ENCODE results near the gene PTPRG.

The PTPRG gene

GRCh38 chr3:61593446-61594029 lies 32.2 kb downstream of the PTPRG start:
- DNase-seq: no peak

GRCh38 chr3:61594144-61594963 lies 33.0 kb downstream of the PTPRG start:
- no peak for DNase-seq

GRCh38 chr3:61594964-61595285 lies 33.6 kb downstream of the PTPRG start:
- no peak for DNase-seq

GRCh38 chr3:61595288-61595687 lies 33.9 kb downstream of the PTPRG start:
- no peak for DNase-seq

DNA sequence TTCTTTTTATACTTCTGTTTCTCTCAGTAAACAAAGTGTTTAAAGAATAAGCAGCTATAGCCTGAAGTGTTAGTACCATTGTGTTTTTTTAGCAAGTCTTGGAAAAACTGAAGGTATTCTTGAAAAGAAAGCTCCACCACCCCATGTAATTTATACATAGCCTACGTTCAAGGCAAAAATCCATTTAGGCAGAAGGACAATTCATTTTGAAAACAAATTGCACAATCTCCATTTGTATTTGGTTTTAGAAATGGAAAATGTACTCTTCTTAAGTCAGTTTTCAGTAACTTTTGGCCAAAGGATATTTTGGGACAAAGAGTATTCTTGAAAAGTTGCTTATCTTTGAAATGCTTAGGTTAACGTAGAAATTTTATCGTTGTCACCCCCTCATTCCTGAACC lies 34.5 kb downstream of the PTPRG start:
- no peak for DNase-seq

DNA sequence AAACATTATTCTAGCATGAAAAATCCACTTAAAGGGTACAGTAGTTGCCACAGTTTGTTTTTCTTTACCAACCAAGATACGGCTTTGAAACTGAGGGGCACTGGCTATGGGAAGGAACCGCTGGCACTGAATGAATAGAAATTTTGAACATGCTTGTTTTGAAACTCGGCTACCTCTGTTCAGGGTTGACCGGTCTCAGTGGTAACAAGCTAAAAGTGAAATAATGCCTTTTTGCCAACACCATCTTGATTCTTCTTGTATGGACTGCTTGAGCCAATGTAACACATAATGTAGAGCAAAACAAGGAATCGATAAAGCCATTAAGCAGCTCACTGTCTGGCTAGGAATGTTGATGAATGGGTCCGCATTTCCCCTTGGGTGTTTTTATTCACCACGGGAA lies 36.5 kb downstream of the PTPRG start:
- DNase-seq: no peak

GRCh38 chr3:61600195-61600594 lies 38.8 kb downstream of the PTPRG start:
- no peak for DNase-seq

- no peak for DNase-seq
Measured at GRCh38 chr3:61601831-61602230, 40.5 kb downstream of the PTPRG start.

DNA sequence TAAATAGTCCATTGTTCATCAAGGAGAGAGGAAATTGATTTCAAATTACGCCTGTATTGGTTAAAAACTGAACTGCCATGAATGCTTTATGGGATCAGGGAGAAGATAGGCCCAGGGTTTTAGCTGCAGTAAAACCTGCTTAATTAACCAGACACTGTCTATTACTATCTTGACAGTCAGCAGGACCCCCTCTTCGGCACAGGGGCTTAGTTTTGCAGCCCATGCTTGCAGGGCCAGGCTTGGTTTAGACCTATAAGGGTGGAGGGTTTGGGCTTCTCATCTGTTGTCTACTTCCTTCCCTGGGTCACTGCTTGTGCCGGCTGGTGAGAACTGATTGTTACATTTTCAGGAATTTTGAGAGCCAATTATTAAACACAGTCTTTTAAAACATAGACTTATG lies 41.1 kb downstream of the PTPRG start:
- no peak for DNase-seq

GRCh38 chr3:61605589-61606175 lies 44.3 kb downstream of the PTPRG start:
- DNase-seq: no peak

- no peak for DNase-seq
Measured at GRCh38 chr3:61606196-61606595, 44.8 kb downstream of the PTPRG start.

DNA sequence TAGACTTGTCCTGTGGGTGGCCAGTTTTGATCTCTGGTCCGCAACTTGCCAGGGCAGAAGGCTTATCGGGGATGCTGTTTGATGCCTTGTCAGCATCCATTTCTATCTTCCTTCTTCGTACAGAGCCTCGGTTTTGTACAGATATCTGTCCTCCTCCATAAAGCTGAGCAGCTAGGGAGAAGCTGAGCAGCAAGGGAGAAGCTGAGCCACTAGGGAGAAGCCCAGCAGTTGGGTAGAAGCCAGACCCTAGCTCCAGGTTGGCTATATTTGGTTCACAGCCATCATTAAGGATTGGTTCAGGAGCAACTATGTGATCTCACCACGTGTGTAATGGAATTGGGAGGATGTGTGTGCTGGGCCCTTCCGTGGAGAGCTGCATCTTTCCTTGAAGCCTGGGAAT lies 46.7 kb downstream of the PTPRG start:
- no peak for DNase-seq

DNA sequence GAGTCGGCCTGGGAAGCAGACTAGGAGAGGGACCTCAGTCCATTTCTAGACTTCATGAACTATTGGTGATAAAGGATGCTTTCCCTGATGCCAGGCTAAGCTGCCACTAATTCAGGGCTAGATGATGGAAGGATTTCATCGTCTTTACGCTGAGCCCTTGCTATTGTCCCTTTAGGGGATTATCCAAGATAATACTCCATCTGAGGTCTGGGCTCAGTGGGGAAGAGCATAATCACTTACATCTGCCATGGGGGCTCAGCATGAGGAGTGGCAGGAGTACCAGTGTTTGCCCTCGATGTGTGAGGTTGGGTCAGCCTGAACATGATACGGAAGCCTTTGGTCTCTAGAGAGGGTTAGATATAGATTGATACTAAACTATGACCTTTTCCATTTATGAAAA lies 47.3 kb downstream of the PTPRG start:
- no peak for DNase-seq

DNA sequence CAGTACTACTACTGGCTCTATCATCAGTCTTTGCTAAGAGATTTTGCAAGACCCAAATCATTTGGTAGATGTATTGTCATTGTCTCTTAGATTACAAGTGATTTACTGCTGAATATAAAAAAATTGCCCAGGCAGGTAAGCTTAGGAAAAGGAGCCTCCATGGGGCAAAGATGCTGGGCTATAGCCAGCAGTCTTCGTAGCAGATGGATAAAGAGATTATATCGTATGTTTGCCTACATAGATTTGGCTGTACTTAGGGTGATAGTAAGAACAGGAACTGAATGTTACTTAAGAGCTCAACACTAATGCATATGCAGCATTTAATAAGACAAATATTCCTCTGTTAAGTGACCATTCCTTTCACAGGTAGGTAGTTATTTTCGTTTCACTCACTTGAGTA lies 48.9 kb downstream of the PTPRG start:
- no peak for DNase-seq

- DNase-seq: no peak
Measured at GRCh38 chr3:61612211-61613194, 51.1 kb downstream of the PTPRG start.

- DNase-seq: no peak
Measured at GRCh38 chr3:61613666-61614065, 52.3 kb downstream of the PTPRG start.

DNA sequence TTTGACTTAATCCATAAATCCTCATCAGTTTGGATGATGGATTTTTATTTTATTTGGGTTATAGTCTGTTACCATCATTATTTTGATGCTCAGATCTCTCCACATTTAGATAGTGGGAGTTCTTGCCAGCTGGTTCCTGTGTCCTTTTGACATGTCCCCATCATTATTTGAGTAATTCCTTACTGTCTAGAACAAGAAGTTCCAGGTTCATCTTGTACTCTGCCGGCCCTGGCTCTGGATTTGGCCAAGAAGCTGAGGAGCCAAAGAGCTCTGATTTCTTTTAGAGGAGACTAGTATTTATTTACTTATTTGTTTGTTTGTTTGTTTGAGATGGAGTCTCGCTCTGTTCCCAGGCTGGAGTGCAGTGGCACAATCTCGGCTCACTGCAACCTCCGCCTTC lies 54.3 kb downstream of the PTPRG start:
- DNase-seq: no peak

DNA sequence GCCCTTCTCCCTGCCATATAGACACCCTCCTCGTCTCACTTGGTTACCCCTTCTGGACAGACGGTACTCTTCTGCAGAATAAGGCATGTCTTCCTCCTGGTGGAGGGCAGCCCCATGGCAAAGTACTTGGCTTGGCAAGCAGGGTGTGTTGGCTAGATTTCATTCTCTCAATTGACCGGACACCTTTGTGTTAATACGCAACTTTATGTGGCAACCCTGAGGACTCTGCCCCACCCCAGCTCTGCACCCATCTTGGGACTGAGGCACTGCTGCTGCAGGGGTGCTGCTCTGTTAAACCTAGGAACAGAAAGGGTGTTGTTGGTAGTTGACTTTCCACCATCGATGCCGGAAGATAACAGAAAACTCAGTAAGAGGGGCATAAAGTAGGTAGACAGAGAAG lies 55.2 kb downstream of the PTPRG start:
- DNase-seq: no peak

GRCh38 chr3:61617041-61617440 lies 55.7 kb downstream of the PTPRG start:
- no peak for DNase-seq

GRCh38 chr3:61617651-61618050 lies 56.3 kb downstream of the PTPRG start:
- no peak for DNase-seq

DNA sequence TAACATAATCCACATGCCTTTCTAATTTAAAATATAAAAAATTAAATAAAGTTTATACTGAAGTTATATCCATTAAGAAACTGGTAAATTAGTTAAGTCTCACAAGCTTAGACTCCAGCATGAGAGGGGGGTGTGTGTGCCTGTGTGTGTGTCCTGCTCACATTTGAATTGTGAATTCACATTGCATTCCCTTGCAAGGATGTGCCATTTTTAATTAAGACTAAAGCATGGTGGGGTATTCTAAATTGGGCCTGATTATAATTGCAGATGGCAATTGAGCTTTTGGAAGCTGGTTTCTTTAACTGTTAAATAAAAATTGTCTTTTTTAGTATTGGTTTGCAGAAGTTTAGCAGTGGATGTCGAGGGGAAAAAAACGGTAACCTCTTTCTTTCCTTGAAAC lies 56.9 kb downstream of the PTPRG start:
- no peak for DNase-seq

DNA sequence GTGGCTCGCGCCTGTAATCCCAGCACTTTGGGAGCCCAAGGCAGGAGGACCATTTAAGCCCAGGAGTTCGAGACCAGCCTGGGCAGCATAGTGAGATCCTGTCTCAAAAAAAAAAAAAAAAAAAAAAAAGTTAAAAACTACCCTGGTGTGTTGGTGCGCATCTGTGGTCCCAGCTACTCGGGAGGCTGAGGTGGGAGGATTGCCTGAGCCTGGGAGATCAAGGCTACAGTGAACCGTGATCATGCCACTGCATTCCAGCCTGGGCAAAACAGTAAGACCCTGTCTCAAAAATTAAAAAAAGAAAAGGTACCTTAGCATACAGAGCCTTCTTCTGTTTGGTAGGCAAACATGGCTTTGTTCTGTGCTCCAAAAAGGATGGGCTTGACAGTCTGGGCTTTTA lies 57.5 kb downstream of the PTPRG start:
- DNase-seq: no peak

DNA sequence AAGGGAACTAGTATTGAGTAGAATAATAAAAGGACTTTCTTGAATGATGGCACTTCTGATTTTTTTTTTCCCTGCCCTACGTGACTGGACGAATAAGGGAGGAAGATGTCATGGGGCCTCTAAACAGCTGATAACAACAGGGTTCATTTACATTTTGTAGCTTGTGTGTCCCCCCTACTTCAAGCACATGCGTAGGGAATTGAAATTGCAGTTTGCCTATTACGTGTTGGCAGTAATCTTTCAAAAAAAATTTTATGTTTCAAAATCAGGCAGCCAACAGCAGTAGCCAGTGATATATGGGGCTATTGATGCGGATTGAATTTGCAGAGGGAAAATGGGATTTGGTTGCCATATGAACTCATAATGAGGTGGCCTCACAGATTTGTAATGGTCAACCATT lies 58.7 kb downstream of the PTPRG start:
- DNase-seq: no peak
